Upper lobe of left lung (tissue), 6 donors: ENCODE measurements around the gene SCARB2. TPM values are rescaled to one million over a fixed set of nuclear protein-coding genes. Genes with fewer than 3 reads are reported as not detected.

Experiments
- ATAC-seq, 2 donors: fragments of 200-7000 bp; cut with Tn5 transposase; one replicate each; pipeline ENCODE4 v1.9.1; 2022; ENCODE audit warnings: mild to moderate bottlenecking in 2 of 2, moderate library complexity in 2 of 2; ENCODE audit not compliant: low FRiP score in 2 of 2
- DNase-seq, 2 donors: peaks; one replicate each; pipeline ENCODE4 v3.0.0-alpha.2; 2019 to 2020
- H3K27ac ChIP-seq, 4 donors: fragments of 200-600 bp; sonication (generic); one replicate each; pipeline ENCODE4 v1.5.1; 2016 to 2019
- H3K27me3 ChIP-seq, 4 donors: fragments of 200-600 bp; sonication (generic); one replicate each; pipeline ENCODE4 v1.5.1; 2017 to 2019
- H3K36me3 ChIP-seq, 4 donors: fragments of 200-600 bp; sonication (generic); one replicate each; pipeline ENCODE4 v1.5.1; 2016 to 2019
- H3K4me1 ChIP-seq, 4 donors: fragments of 200-600 bp; sonication (generic); one replicate each; pipeline ENCODE4 v1.5.1; 2018 to 2019
- H3K4me3 ChIP-seq, 4 donors: fragments of 200-600 bp; sonication (generic); one replicate each; pipeline ENCODE4 v1.5.1; 2017 to 2019; ENCODE audit warnings: mild to moderate bottlenecking in 2 of 4, moderate library complexity in 1 of 4
- H3K9me3 ChIP-seq, 4 donors: fragments of 200-600 bp; sonication (generic); one replicate each; pipeline ENCODE4 v1.5.1; 2018 to 2019
- EP300 ChIP-seq, 4 donors: sonication (generic); formaldehyde crosslinking; IDR thresholded peaks; one replicate each; pipeline ENCODE4 v1.5.1; 2017; ENCODE audit warnings: antibody characterized with exemption in 4 of 4, control low read depth in 2 of 4
- POLR2A ChIP-seq, 4 donors: fragments of 450-650 bp; IDR thresholded peaks; one replicate each; pipeline ENCODE4 v1.5.1; 2016 to 2017; ENCODE audit warnings: antibody characterized with exemption in 4 of 4, mild to moderate bottlenecking in 2 of 4
- POLR2AphosphoS5 ChIP-seq, 2 donors: sonication (generic); formaldehyde crosslinking; IDR thresholded peaks; one replicate each; pipeline ENCODE4 v1.5.1; 2017; ENCODE audit warnings: antibody characterized with exemption in 2 of 2
- WGBS, 2 donors: methylation state at CpG; one replicate each; pipeline ENCODE4 v1.1.5; 2017 to 2018; 5-methylcytosine and 5-hydroxymethylcytosine counted together
- total RNA-seq, 6 donors: library from RNA; depleted of rRNA in 4 of 6; stranded (reverse); fragments of >200 nt in 4 of 6; gene quantifications; one replicate each; pipeline versions ENCODE4 v1.1.0 to v1.2.1, GENCODE V29; 2016 to 2021
- TF ChIP-seq, protein P1 (sequence below), 6 experiments: fragments of 450-650 bp in 4 of 6; fragments of 200-600 bp in 2 of 6; sonication (generic) in 2 of 6; IDR thresholded peaks; one replicate each; pipeline ENCODE4 v1.5.1; 2016 to 2019; ENCODE audit warnings: antibody characterized with exemption in 6 of 6
- donor health status: DM: no; HTN: no; CAD: no; lungs with moderate emphysema.
- donor health status: DM: no; HTN: yes; CAD: no; lungs with severe emphysema.

SCARB2 gene
- total RNA-seq, 6 donors from 2014 or later: 103 to 190 (median 174) TPM

DNA sequence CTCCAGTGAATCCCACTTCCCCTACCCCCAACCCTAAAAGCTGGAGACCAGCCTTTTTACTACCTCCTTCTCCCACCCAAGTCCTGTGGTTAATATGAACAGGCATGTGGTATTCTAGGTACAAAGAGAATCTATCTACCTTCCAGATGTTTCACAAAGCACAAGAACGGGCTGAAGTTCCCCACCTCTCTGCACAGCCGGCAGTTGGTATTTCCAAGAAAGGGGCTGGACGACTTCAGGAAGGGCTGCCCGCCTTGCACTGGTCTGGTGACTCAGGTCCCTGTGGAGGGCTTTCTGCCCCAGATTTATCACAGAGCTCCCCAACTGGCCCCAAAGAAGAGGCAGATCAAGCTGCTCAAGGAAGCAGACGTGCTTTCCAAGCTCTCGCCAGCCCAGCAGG lies 42.4 kb upstream of the SCARB2 start:
- no peak for DNase-seq
- Histone ChIP-seq H3K4me1 (peaks cover 4 to 13% (median 8%) of the 10 kb centered on the region in 4 donors), H3K4me3 (no peak overlapping the region), H3K27ac (no peak overlapping the region), H3K36me3 (no peaks in the 10 kb centered on the region), H3K27me3 (no peaks in the 10 kb centered on the region), H3K9me3 (no peaks in the 10 kb centered on the region)
- no peak for TF ChIP-seq POLR2AphosphoS5 (IDR thresholded peaks at IDR 0.05)
- TF ChIP-seq EP300 (IDR thresholded peaks at IDR 0.05): no peak
- TF ChIP-seq, protein P1, sequence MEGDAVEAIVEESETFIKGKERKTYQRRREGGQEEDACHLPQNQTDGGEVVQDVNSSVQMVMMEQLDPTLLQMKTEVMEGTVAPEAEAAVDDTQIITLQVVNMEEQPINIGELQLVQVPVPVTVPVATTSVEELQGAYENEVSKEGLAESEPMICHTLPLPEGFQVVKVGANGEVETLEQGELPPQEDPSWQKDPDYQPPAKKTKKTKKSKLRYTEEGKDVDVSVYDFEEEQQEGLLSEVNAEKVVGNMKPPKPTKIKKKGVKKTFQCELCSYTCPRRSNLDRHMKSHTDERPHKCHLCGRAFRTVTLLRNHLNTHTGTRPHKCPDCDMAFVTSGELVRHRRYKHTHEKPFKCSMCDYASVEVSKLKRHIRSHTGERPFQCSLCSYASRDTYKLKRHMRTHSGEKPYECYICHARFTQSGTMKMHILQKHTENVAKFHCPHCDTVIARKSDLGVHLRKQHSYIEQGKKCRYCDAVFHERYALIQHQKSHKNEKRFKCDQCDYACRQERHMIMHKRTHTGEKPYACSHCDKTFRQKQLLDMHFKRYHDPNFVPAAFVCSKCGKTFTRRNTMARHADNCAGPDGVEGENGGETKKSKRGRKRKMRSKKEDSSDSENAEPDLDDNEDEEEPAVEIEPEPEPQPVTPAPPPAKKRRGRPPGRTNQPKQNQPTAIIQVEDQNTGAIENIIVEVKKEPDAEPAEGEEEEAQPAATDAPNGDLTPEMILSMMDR (IDR thresholded peaks at IDR 0.05): no peak
- no peak for TF ChIP-seq POLR2A (IDR thresholded peaks at IDR 0.05)
- WGBS, 2 donors: 80 to 90% methylated on average over 6 of the region's 6 CpGs
- ATAC-seq: no peak

DNA sequence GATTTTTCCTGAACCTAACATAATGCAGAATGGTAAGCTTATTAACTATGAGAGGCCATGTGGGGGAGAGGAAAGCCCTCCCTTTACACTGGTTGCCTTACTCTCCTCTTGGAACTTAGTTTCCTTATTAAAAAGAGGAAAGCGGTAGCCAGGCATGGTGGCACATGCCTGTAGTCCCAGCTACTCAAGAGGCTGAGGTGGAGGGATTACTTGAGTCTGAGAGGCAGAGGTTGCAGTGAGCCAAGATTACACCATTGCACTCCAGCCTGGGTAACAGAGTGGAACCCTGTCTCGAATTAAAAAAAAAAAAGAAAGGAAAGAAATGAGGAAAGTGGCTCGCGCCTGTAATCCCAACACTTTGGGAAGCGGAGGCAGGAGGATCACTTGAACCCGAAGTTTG lies 39.9 kb upstream of the SCARB2 start:
- Histone ChIP-seq H3K27me3 (no peaks in the 10 kb centered on the region), H3K4me3 (no peak overlapping the region), H3K9me3 (no peaks in the 10 kb centered on the region), H3K27ac (no peak overlapping the region), H3K36me3 (no peaks in the 10 kb centered on the region), H3K4me1 (peaks cover 7 to 19% (median 11%) of the 10 kb centered on the region in 4 donors)
- TF ChIP-seq, protein P1 (IDR thresholded peaks at IDR 0.05): no peak
- no peak for TF ChIP-seq EP300 (IDR thresholded peaks at IDR 0.05)
- TF ChIP-seq POLR2AphosphoS5 (IDR thresholded peaks at IDR 0.05): no peak
- no peak for TF ChIP-seq POLR2A (IDR thresholded peaks at IDR 0.05)
- WGBS, 2 donors: 59 to 77% methylated on average over 6 of the region's 6 CpGs
- no peak for ATAC-seq
- DNase-seq: peak in 1 of 2 donors; percentile 48

DNA sequence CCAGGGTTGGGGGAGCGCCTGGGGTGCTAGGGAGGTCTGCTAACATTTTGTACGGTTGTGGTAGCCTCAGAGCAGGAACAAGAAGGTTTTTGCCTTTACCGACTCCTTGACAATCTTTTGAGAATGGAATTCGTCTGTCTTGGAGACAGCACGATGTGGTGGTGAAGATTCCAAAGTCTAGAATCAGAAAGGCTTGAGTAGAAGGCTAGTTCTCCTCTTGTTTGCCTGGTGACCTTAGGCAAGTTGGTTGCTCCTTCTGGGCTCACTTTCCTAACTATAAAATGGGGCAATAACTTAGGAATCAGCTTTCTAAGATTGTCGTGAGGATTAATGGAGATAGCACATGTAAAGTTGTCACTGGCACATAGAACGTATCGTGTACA lies 38.6 kb upstream of the SCARB2 start:
- 86 to 95% methylated on average over 6 to 8 of the region's 8 CpGs for WGBS, 2 donors
- no peaks in the 10 kb centered on the region for H3K27me3 ChIP-seq
- peaks cover 7 to 19% (median 11%) of the 10 kb centered on the region in 4 donors for H3K4me1 ChIP-seq
- DNase-seq (no peak), ATAC-seq (no peak)
- no peaks in the 10 kb centered on the region for H3K36me3 ChIP-seq
- H3K27ac ChIP-seq: peak overlapping the region in 3 of 4 donors; percentile 37 to 69 (median 55)
- H3K4me3 ChIP-seq: peak overlapping the region in 3 of 4 donors; percentile 52 to 67 (median 65)
- no peaks in the 10 kb centered on the region for H3K9me3 ChIP-seq
- TF ChIP-seq POLR2AphosphoS5 (IDR thresholded peaks at IDR 0.05) (no peak), EP300 (IDR thresholded peaks at IDR 0.05) (no peak), POLR2A (IDR thresholded peaks at IDR 0.05) (no peak)
- TF ChIP-seq, protein P1 (IDR thresholded peaks at IDR 0.05): no peak

DNA sequence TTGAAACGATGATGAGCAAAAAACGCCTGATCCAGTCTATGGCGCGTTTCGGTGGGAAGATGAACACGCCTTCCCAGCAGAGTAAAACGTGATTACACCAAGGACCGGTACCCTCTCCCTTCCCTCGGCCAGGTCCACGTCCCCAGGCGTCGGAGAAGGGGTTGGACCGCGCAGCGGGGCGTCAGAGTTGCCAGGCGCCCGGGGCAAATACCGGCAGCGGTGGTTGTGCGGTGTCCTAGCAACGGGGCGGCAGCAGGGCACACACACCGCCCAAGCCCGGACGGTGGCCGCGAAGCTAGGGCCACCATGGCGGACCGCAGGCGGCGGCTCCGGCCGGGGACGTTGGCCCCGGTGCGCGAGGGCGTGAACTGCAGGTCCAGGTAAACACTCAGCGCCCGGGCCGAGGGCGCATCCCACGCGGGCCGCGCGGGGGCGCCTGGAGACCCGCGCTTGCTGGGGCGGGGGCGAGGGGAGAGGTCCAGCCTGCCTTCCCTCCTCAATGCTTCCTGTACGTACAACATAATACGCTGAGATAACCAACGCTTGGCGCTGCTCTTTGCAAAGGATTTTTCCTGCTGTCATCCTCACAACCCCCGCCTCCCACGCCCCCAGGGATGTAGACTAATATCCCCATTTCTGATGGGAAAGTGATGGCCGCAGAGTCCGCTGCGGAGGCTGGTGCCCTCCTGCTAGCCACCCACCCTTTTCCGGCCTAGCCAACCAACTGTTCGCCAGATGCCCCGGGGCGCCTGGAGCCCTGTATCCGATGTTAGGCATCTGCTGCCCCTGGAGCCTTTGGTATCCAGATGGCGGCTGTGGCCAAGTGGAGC lies 38.0 kb upstream of the SCARB2 start, which contains the start of gene FAM47E:
TSS of gene FAM47E (plus strand) at position 281 of the 830 bp plus-strand sequence. CDS start at position 307, 26 bp downstream.
- WGBS, 2 donors: 12 to 26% methylated on average over 23 to 45 of the region's 68 CpGs
- Histone ChIP-seq H3K27ac (peak within 1 kb of the TSS; percentile 37 to 69 (median 56)), H3K36me3 (no peaks in the 10 kb centered on the region), H3K9me3 (no peaks in the 10 kb centered on the region), H3K27me3 (no peaks in the 10 kb centered on the region), H3K4me3 (peak within 1 kb of the TSS; percentile 51 to 67 (median 58)), H3K4me1 (peaks cover 7 to 19% (median 11%) of the 10 kb centered on the region in 4 donors)
- DNase-seq (peak; percentile 89 to 94), ATAC-seq (peak; percentile 95)
- TF ChIP-seq EP300 (IDR thresholded peaks at IDR 0.05): no peak
- TF ChIP-seq POLR2AphosphoS5 (IDR thresholded peaks at IDR 0.05): peak; percentile 27 to 42
- TF ChIP-seq, protein P1 (IDR thresholded peaks at IDR 0.05): peak in 5 of 6 experiments; percentile 29 to 63 (median 54)
- TF ChIP-seq POLR2A (IDR thresholded peaks at IDR 0.05): peak in 3 of 4 donors; percentile 40 to 48 (median 45)
